ENCODE measurements around the gene ARSI.

Gene ARSI

DNA sequence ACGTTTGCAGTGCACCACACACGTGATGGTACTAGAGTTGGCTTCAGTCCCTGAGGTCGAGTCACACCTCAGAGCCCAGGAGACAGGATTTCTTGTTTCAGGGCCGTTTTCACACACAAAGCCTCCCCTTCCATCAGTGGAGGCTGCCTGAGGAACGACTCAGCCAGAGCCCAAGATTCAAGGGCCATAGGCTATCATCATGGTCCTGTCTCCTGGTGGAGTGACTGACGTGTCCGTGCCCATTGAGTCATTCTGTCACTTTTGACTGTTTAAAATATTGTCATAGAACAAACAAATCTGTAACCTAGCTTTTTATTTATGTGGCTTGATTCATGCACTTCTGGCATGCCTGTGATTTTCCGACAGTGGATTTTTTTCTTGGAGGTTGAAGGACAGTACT is 41.5 kb downstream of the ARSI start:
- no peak overlapping the region for H3K27ac ChIP-seq
- no peak overlapping the region for H2AFZ ChIP-seq (ENCODE audit: low read depth)
- TF ChIP-seq, protein P1, sequence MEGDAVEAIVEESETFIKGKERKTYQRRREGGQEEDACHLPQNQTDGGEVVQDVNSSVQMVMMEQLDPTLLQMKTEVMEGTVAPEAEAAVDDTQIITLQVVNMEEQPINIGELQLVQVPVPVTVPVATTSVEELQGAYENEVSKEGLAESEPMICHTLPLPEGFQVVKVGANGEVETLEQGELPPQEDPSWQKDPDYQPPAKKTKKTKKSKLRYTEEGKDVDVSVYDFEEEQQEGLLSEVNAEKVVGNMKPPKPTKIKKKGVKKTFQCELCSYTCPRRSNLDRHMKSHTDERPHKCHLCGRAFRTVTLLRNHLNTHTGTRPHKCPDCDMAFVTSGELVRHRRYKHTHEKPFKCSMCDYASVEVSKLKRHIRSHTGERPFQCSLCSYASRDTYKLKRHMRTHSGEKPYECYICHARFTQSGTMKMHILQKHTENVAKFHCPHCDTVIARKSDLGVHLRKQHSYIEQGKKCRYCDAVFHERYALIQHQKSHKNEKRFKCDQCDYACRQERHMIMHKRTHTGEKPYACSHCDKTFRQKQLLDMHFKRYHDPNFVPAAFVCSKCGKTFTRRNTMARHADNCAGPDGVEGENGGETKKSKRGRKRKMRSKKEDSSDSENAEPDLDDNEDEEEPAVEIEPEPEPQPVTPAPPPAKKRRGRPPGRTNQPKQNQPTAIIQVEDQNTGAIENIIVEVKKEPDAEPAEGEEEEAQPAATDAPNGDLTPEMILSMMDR (conservative IDR thresholded peaks at IDR 0.05; ENCODE audit: low read depth, low read length) = no peak
- H3K4me1 ChIP-seq (ENCODE audit: low read depth, poor library complexity, severe bottlenecking) = no peaks in the 10 kb centered on the region
- no peak overlapping the region for H3K4me2 ChIP-seq
- no peak overlapping the region for H3K4me3 ChIP-seq (IDR thresholded peaks at IDR 0.05; ENCODE audit: insufficient read depth, low read depth, low read length)
- no peaks in the 10 kb centered on the region for H3K79me2 ChIP-seq (ENCODE audit: insufficient read depth, low read depth)
- no peaks in the 10 kb centered on the region for H3K27me3 ChIP-seq (ENCODE audit: insufficient read depth, low read depth)
- H3K36me3 ChIP-seq (ENCODE audit: insufficient read depth) = no peaks in the 10 kb centered on the region
- H4K20me1 ChIP-seq (ENCODE audit: insufficient read depth) = no peaks in the 10 kb centered on the region
- no peak overlapping the region for H3K9ac ChIP-seq

DNA sequence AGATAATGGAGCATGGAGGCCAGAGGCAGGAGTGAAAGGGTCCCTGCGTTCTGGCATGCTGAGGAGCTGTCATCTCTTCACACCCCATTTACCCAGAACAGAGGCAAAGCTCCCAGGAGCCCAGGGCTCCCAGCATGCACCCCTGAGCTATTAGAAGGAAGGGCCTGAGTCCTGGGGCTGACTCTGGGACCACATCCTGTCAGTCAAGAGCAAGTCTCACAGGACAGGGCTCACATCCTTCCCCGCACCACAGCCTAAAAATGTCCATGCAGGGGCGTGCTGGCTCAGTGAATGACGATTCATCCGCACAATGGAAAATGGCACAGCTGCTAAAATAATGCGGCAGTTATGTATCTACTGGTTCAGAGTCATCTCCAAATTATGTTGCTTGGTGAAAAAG is 44.6 kb downstream of the ARSI start:
- no peaks in the 10 kb centered on the region for H3K27me3 ChIP-seq (ENCODE audit: insufficient read depth, low read depth)
- no peaks in the 10 kb centered on the region for H3K36me3 ChIP-seq (ENCODE audit: insufficient read depth)
- no peak overlapping the region for H3K9ac ChIP-seq
- no peak overlapping the region for H3K27ac ChIP-seq
- H4K20me1 ChIP-seq (ENCODE audit: insufficient read depth) = no peaks in the 10 kb centered on the region
- H3K4me3 ChIP-seq (IDR thresholded peaks at IDR 0.05; ENCODE audit: insufficient read depth, low read depth, low read length) = no peak overlapping the region
- H2AFZ ChIP-seq (ENCODE audit: low read depth) = no peak overlapping the region
- H3K79me2 ChIP-seq (ENCODE audit: insufficient read depth, low read depth) = no peaks in the 10 kb centered on the region
- TF ChIP-seq, protein P1 (conservative IDR thresholded peaks at IDR 0.05; ENCODE audit: low read depth, low read length) = no peak
- H3K4me1 ChIP-seq (ENCODE audit: low read depth, poor library complexity, severe bottlenecking) = no peaks in the 10 kb centered on the region
- no peak overlapping the region for H3K4me2 ChIP-seq

DNA sequence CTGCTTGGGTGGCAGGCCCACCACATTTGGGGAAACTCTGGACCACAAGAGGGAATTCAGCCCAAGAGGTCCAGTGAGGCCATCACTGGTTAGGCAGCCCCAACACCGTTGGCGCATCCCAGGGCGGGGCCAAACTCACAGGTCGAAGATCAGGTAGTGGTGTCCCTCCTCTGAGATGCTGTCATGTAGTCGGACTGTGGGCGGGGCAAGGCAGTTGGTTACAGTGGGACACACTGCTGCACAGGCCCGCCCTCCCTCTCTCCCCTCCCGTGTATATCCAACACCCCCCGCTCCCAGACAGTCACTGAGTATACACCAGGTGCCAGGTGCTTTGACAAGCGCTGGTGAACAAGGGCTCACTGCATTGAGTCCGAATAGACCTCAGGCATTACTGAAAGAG is 45.3 kb downstream of the ARSI start:
- no peaks in the 10 kb centered on the region for H3K79me2 ChIP-seq (ENCODE audit: insufficient read depth, low read depth)
- no peaks in the 10 kb centered on the region for H3K27me3 ChIP-seq (ENCODE audit: insufficient read depth, low read depth)
- H3K4me3 ChIP-seq (IDR thresholded peaks at IDR 0.05; ENCODE audit: insufficient read depth, low read depth, low read length) = no peak overlapping the region
- no peak overlapping the region for H3K9ac ChIP-seq
- H2AFZ ChIP-seq (ENCODE audit: low read depth) = no peak overlapping the region
- TF ChIP-seq, protein P1 (conservative IDR thresholded peaks at IDR 0.05; ENCODE audit: low read depth, low read length) = no peak
- H3K4me1 ChIP-seq (ENCODE audit: low read depth, poor library complexity, severe bottlenecking) = no peaks in the 10 kb centered on the region
- no peaks in the 10 kb centered on the region for H4K20me1 ChIP-seq (ENCODE audit: insufficient read depth)
- no peak overlapping the region for H3K4me2 ChIP-seq
- H3K27ac ChIP-seq = no peak overlapping the region
- H3K36me3 ChIP-seq (ENCODE audit: insufficient read depth) = no peaks in the 10 kb centered on the region

DNA sequence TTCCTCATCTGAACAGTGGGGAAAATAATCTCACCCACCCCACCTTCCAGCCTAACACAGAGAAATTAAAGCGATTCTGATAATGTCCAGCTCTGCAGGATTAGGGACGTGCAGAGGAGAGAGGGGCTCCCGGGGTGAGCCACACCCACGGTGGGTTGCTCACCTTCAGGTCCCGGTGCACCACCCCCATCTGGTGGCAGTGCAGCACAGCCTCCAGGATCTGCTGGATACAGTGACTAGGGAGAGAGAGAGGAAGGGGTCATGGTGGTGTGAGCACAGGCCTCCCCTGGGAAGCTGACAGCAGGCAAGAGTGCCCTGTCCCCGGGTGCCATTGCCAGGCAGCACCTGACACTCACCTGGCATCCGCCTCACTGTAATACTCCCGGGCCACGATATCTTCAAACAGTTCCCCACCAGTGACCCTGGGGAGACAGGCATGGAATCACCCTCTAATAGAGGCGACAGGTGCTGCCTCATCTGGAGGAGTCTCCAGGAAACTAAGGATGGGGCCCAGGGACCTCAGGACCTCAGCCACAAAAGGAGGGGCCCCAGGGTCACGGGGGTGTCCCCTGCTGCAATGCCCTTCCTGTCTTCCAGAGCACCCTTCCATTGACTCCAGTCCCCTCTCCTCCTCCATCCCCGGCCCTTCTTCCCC is 46.2 kb downstream of the ARSI start:
- H3K9ac ChIP-seq = no peak overlapping the region
- no peak overlapping the region for H3K4me2 ChIP-seq
- no peak overlapping the region for H2AFZ ChIP-seq (ENCODE audit: low read depth)
- H3K27me3 ChIP-seq (ENCODE audit: insufficient read depth, low read depth) = no peaks in the 10 kb centered on the region
- H3K27ac ChIP-seq = no peak overlapping the region
- no peaks in the 10 kb centered on the region for H4K20me1 ChIP-seq (ENCODE audit: insufficient read depth)
- no peaks in the 10 kb centered on the region for H3K79me2 ChIP-seq (ENCODE audit: insufficient read depth, low read depth)
- H3K4me1 ChIP-seq (ENCODE audit: low read depth, poor library complexity, severe bottlenecking) = no peaks in the 10 kb centered on the region
- no peak overlapping the region for H3K4me3 ChIP-seq (IDR thresholded peaks at IDR 0.05; ENCODE audit: insufficient read depth, low read depth, low read length)
- TF ChIP-seq, protein P1 (conservative IDR thresholded peaks at IDR 0.05; ENCODE audit: low read depth, low read length) = no peak
- no peaks in the 10 kb centered on the region for H3K36me3 ChIP-seq (ENCODE audit: insufficient read depth)

Measured in KMS-11 (cell line).